H1 (cell line): ENCODE data around the gene ITGB8. TPM values are rescaled to one million over a fixed set of nuclear protein-coding genes. Genes with fewer than 3 reads are reported as not detected.

Experiments
- CTCF ChIA-PET: fragments of 300-600 bp; sonication (Branson Sonifier 250); formaldehyde crosslinking; loops from one replicate; lab custom pipeline; 2021; ENCODE audit not compliant: partially characterized antibody; lab: Charles Lee
- POLR2A ChIA-PET: fragments of 300-600 bp; sonication (Branson Sonifier 250); formaldehyde crosslinking; loops from one replicate; lab custom pipeline; 2021; ENCODE audit warnings: inconsistent platforms; ENCODE audit not compliant: partially characterized antibody; lab: Charles Lee
- DNase-seq, 2 experiments: peaks; one replicate each; pipeline versions ENCODE4 v3.0.0 to v3.0.0-alpha.2; 2010 to 2022; ENCODE audit warnings: low spot score in 2 of 2, low read depth in 1 of 2, mixed read lengths in 1 of 2
- FAIRE-seq: peaks from 2 replicates; lab custom pipeline; 2011; peaks lifted over from hg19 to GRCh38; lab: Jason Lieb, UNC
- H2AFZ ChIP-seq: 2 replicates; pipeline ENCODE4 v1.8.1; 2012; ENCODE audit warnings: low read length, inconsistent platforms
- H2AK5ac ChIP-seq: 2 replicates; pipeline ENCODE4 v1.6.1; 2013; ENCODE audit warnings: low read depth, low read length
- H2BK120ac ChIP-seq: replicated peaks from 2 replicates; pipeline ENCODE3; 2013; ENCODE audit warnings: low read depth, low read length, inconsistent platforms
- H2BK12ac ChIP-seq: 2 replicates; pipeline ENCODE4 v1.6.1; 2013; ENCODE audit warnings: low read depth, low read length
- H2BK15ac ChIP-seq: 2 replicates; pipeline ENCODE4 v1.6.1; 2013; ENCODE audit warnings: low read length
- H2BK20ac ChIP-seq: 2 replicates; pipeline ENCODE4 v1.6.1; 2013; ENCODE audit warnings: low read length
- H2BK5ac ChIP-seq: 2 replicates; pipeline ENCODE4 v1.6.1; 2013; ENCODE audit warnings: low read depth, low read length
- H3K14ac ChIP-seq: 2 replicates; pipeline ENCODE4 v1.6.1; 2013; ENCODE audit warnings: inconsistent platforms; ENCODE audit not compliant: insufficient read length
- H3K18ac ChIP-seq: 2 replicates; pipeline ENCODE4 v1.6.1; 2013; ENCODE audit warnings: low read length; ENCODE audit errors: extremely low read depth
- H3K23ac ChIP-seq: 2 replicates; pipeline ENCODE4 v1.6.1; 2013; ENCODE audit warnings: inconsistent platforms; ENCODE audit not compliant: insufficient read length
- H3K23me2 ChIP-seq: 2 replicates; pipeline ENCODE4 v1.6.1; 2013; ENCODE audit warnings: low read depth, low read length
- H3K27ac ChIP-seq: 2 replicates; pipeline ENCODE4 v1.6.1; 2011; ENCODE audit warnings: low read depth, low read length, inconsistent platforms
- H3K27me3 ChIP-seq, 4 experiments: replicated peaks in 1 of 4; 1 replicate in 1 of 4; 2 replicates in 3 of 4; pipeline versions ENCODE4 v1.6.1 to v1.8.1; 2011 to 2013; ENCODE audit warnings: low read length in 3 of 4, mild to moderate bottlenecking in 3 of 4, inconsistent platforms in 2 of 4, mixed read lengths in 2 of 4, moderate library complexity in 1 of 4; ENCODE audit not compliant: control insufficient read depth in 3 of 4, insufficient read depth in 3 of 4; ENCODE audit errors: extremely low read depth in 1 of 4
- H3K36me3 ChIP-seq, 4 experiments: 2 replicates each; pipeline versions ENCODE4 v1.6.1 to v1.8.1; 2011 to 2013; ENCODE audit warnings: mild to moderate bottlenecking in 4 of 4, low read length in 3 of 4, moderate library complexity in 2 of 4, control low read depth in 1 of 4, inconsistent platforms in 1 of 4; ENCODE audit not compliant: insufficient read depth in 4 of 4, control insufficient read depth in 2 of 4
- H3K4ac ChIP-seq: replicated peaks from 2 replicates; pipeline ENCODE3; 2013; ENCODE audit warnings: low read length, low read depth, mixed read lengths, inconsistent platforms; ENCODE audit not compliant: insufficient read length
- H3K4me1 ChIP-seq, 4 experiments: replicated peaks in 1 of 4; 1 replicate in 1 of 4; 2 replicates in 3 of 4; pipeline versions ENCODE4 v1.6.1 to v1.8.1; 2011 to 2013; ENCODE audit warnings: low read length in 3 of 4, inconsistent platforms in 2 of 4, mixed read lengths in 1 of 4; ENCODE audit not compliant: insufficient read depth in 4 of 4, control insufficient read depth in 3 of 4
- H3K4me2 ChIP-seq, 2 experiments: 2 replicates each; pipeline versions ENCODE4 v1.6.1 to v1.8.1; 2011 to 2013; ENCODE audit warnings: low read depth in 2 of 2, low read length in 2 of 2, control low read depth in 1 of 2, inconsistent platforms in 1 of 2, mild to moderate bottlenecking in 1 of 2; ENCODE audit not compliant: insufficient read depth in 1 of 2
- H3K4me3 ChIP-seq, 4 experiments: fragments of 200-600, 300-600 bp in 1 of 4; sonication (generic), shearing (Covaris generic), sonication (Bioruptor Twin) in 1 of 4; 2 replicates each; pipeline versions ENCODE4 v1.5.1 to v1.8.1; 2011 to 2016; ENCODE audit warnings: low read length in 4 of 4, low read depth in 3 of 4, control low read depth in 2 of 4, inconsistent platforms in 2 of 4, mild to moderate bottlenecking in 2 of 4, mixed read lengths in 1 of 4, moderate library complexity in 1 of 4; ENCODE audit not compliant: insufficient read depth in 2 of 4; ENCODE audit errors: extremely low read depth in 1 of 4
- H3K56ac ChIP-seq: replicated peaks from 2 replicates; pipeline ENCODE3; 2013; ENCODE audit warnings: low read depth, mild to moderate bottlenecking, mixed read lengths, low read length, inconsistent platforms; ENCODE audit not compliant: insufficient read length
- H3K79me1 ChIP-seq: 2 replicates; pipeline ENCODE4 v1.6.1; 2013; ENCODE audit warnings: low read depth, low read length, control low read depth
- H3K79me2 ChIP-seq, 2 experiments: 2 replicates each; pipeline versions ENCODE4 v1.6.1 to v1.8.1; 2012 to 2013; ENCODE audit warnings: low read length in 2 of 2, mild to moderate bottlenecking in 2 of 2, inconsistent platforms in 1 of 2; ENCODE audit not compliant: insufficient read depth in 2 of 2, control insufficient read depth in 1 of 2
- H3K9ac ChIP-seq, 4 experiments: replicated peaks in 1 of 4; 1 replicate in 1 of 4; 2 replicates in 3 of 4; pipeline versions ENCODE4 v1.6.1 to v1.8.1; 2011 to 2013; ENCODE audit warnings: low read depth in 3 of 4, low read length in 3 of 4, control low read depth in 2 of 4, mild to moderate bottlenecking in 2 of 4, moderate library complexity in 2 of 4, inconsistent platforms in 1 of 4; ENCODE audit errors: extremely low read depth in 1 of 4
- H3K9me3 ChIP-seq, 2 experiments: 2 replicates each; pipeline versions ENCODE4 v1.6.1 to v1.8.1; 2012 to 2013; ENCODE audit warnings: mild to moderate bottlenecking in 2 of 2, moderate library complexity in 2 of 2, control low read depth in 1 of 2, inconsistent platforms in 1 of 2, low read depth in 1 of 2, low read length in 1 of 2, mixed read lengths in 1 of 2; ENCODE audit not compliant: insufficient read depth in 2 of 2
- H4K20me1 ChIP-seq, 2 experiments: replicated peaks in 1 of 2; 2 replicates each; pipeline versions ENCODE3 to v1.8.1; 2011 to 2013; ENCODE audit warnings: inconsistent platforms in 2 of 2, low read length in 2 of 2, mild to moderate bottlenecking in 1 of 2; ENCODE audit not compliant: insufficient read depth in 2 of 2, control insufficient read depth in 1 of 2
- H4K5ac ChIP-seq: 2 replicates; pipeline ENCODE4 v1.6.1; 2013; ENCODE audit warnings: low read length, low read depth, mixed read lengths, inconsistent platforms; ENCODE audit not compliant: insufficient read length
- H4K8ac ChIP-seq: 2 replicates; pipeline ENCODE4 v1.8.0; 2013; ENCODE audit warnings: mild to moderate bottlenecking, moderate library complexity, low read length, inconsistent platforms; ENCODE audit not compliant: insufficient read depth; ENCODE audit errors: extremely low read depth
- H4K91ac ChIP-seq: replicated peaks from 2 replicates; pipeline ENCODE3; 2013; ENCODE audit warnings: low read length, mixed read lengths, inconsistent platforms; ENCODE audit not compliant: insufficient read length
- SIRT6 ChIP-seq: IDR thresholded peaks from one replicate; pipeline ENCODE4 v1.7.1; 2012; ENCODE audit warnings: low read length, inconsistent platforms
- WGBS, 2 experiments: shearing (Covaris generic) in 1 of 2; methylation state at CpG; one replicate each; pipeline versions ENCODE4 v1.1.6 to v1.1.7; 2013 to 2015; ENCODE audit warnings: low lambda C conversion rate in 2 of 2, mixed read lengths in 2 of 2, inconsistent platforms in 1 of 2, low coverage in 1 of 2, missing lambda C conversion rate in 1 of 2; ENCODE audit not compliant: insufficient replicate concordance in 2 of 2, insufficient coverage in 1 of 2, insufficient read length in 1 of 2; ENCODE audit errors: extremely low coverage in 1 of 2, missing lambda C conversion rate in 1 of 2; 5-methylcytosine and 5-hydroxymethylcytosine counted together
- polyA plus RNA-seq, 7 experiments: library from polyadenylated mRNA; depleted of rRNA in 3 of 7; stranded (reverse) in 5 of 7; unstranded in 2 of 7; fragments of >200 nt in 5 of 7; fragments of 200-250 nt in 2 of 7; gene quantifications; 1 replicate in 5 of 7; 2 replicates in 1 of 7; 4 replicates in 1 of 7; pipeline versions ENCODE4 v1.2.1 to v1.2.3, GENCODE V29; 2011 to 2013; ENCODE audit warnings: missing spikeins in 2 of 7, mixed read lengths in 2 of 7
- total RNA-seq: library from RNA; stranded (reverse); fragmentation: NEBNext Ultra II Directional; extraction: Animal tissue kit (Norgen Biotek cat#: 25700); gene quantifications from 2 replicates; pipeline ENCODE4 v1.2.1, GENCODE V29; 2021

The ITGB8 gene
- total and polyA plus RNA-seq, 2 of the 8 experiments (the other 6 are each of a cell fraction or from before 2014, with no cell fraction given) = 1.2 to 3.6 TPM

- no peaks in the 10 kb centered on the region for H3K36me3 ChIP-seq
- H4K91ac ChIP-seq = no peak overlapping the region
- no peaks in the 10 kb centered on the region for H4K20me1 ChIP-seq
- no peak overlapping the region for H2BK5ac ChIP-seq
- 96% methylated on average over 3 of the region's 3 CpGs; no CpG with 5 or more reads in 1 of the 2 experiments for WGBS, 2 experiments
- POLR2A ChIA-PET = no interaction called here
- no peak overlapping the region for H3K27ac ChIP-seq
- H3K79me2 ChIP-seq = no peaks in the 10 kb centered on the region
- H2BK12ac ChIP-seq = no peak overlapping the region
- H3K23ac ChIP-seq = no peak overlapping the region
- no peak overlapping the region for H2BK15ac ChIP-seq
- no peak overlapping the region for H2BK20ac ChIP-seq
- no peak overlapping the region for H3K56ac ChIP-seq
- no peaks in the 10 kb centered on the region for H3K27me3 ChIP-seq
- no peak overlapping the region for H4K8ac ChIP-seq
- H2BK120ac ChIP-seq = no peak overlapping the region
- no peak overlapping the region for H3K14ac ChIP-seq
- FAIRE-seq (no peak), DNase-seq (no peak)
- H3K18ac ChIP-seq = no peak overlapping the region
- H4K5ac ChIP-seq = no peak overlapping the region
- no peaks in the 10 kb centered on the region for H3K9me3 ChIP-seq
- TF ChIP-seq SIRT6 = no peak
- no peak overlapping the region for H2AFZ ChIP-seq
- no peak overlapping the region for H3K9ac ChIP-seq
- H3K4me2 ChIP-seq = no peak overlapping the region
- no peak overlapping the region for H2AK5ac ChIP-seq
- H3K4me1 ChIP-seq = no peaks in the 10 kb centered on the region
- no peaks in the 10 kb centered on the region for H3K23me2 ChIP-seq
- no peak overlapping the region for H3K4ac ChIP-seq
- H3K79me1 ChIP-seq = no peaks in the 10 kb centered on the region
- H3K4me3 ChIP-seq = no peak overlapping the region
- CTCF ChIA-PET = interaction anchor here (1.5 to 2.6 kb wide), 2 partner anchors 11 to 17 kb away, joined by 3 to 24 read pairs; no protein-coding TSS in a partner anchor
Measured at GRCh38 chr7:20430664-20431063, 100.0 kb downstream of the ITGB8 start.
